Activated naive CD4-positive, alpha-beta T cell treated with anti-CD3 and anti-CD28 coated beads, Interleukin-2, amount 50 U/mL, for 24 hours (primary cell): ENCODE data around the gene PRR27.
"Not testable (repeated sequence)": the region's sequence is repeated elsewhere in the genome, so short reads cannot be mapped to it uniquely, and the experiment has no call there.

ENCODE experiments used
- H3K27ac Mint-ChIP-seq: one replicate; pipeline ENCODE4 v1.8.0; 2021; ENCODE audit warnings: mild to moderate bottlenecking, mixed read lengths
- H3K27me3 Mint-ChIP-seq: one replicate; pipeline ENCODE4 v1.8.0; 2021; ENCODE audit warnings: mixed read lengths
- H3K36me3 Mint-ChIP-seq: one replicate; pipeline ENCODE4 v1.8.0; 2021; ENCODE audit warnings: mixed read lengths
- H3K4me1 Mint-ChIP-seq: one replicate; pipeline ENCODE4 v1.8.0; 2021; ENCODE audit warnings: mixed read lengths
- H3K4me3 Mint-ChIP-seq: one replicate; pipeline ENCODE4 v1.8.0; 2021; ENCODE audit warnings: mild to moderate bottlenecking, mixed read lengths
- H3K9me3 Mint-ChIP-seq: one replicate; pipeline ENCODE4 v1.8.0; 2021; ENCODE audit warnings: mixed read lengths

PRR27 gene

DNA sequence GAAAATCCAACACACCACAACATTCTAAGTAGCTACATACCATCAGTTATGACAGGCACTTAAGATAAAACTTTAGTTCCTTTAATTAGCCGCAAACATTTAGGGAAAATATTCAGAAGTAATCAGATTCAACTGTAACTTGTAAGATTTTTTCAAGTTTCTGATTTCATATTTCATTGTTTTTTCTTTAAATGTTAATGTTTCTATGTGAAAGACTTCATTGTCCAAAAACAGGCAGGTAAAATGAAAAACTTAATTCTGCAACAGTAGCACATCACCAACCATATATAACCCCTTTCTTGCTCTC, 29.9 kb downstream of the PRR27 start:
- H3K4me1 Mint-ChIP-seq: no peaks in the 10 kb centered on the region
- peaks cover 2% of the 10 kb centered on the region for H3K27me3 Mint-ChIP-seq
- no peak overlapping the region for H3K4me3 Mint-ChIP-seq
- H3K36me3 Mint-ChIP-seq: no peaks in the 10 kb centered on the region
- H3K9me3 Mint-ChIP-seq: no peaks in the 10 kb centered on the region
- no peak overlapping the region for H3K27ac Mint-ChIP-seq

DNA sequence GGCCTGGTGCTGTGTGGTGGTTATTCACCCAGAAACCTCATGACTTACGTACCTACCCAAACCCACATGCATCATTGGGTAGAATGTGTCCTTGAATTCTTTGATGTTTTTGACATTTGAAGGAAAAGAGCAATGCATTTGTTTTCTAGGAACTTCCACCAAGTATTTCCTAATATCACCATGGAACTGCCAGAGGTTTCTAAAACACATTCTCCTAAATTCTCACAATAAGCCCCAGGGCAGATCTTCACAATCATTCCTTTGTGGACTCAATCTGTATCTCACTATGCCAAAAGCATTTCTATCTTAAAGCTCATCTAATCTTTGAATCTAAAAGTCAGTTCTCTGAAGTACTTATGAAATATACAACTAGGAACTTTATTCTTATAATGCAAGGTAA, 33.2 kb downstream of the PRR27 start:
- H3K27ac Mint-ChIP-seq: no peak overlapping the region
- H3K4me1 Mint-ChIP-seq: no peaks in the 10 kb centered on the region
- H3K36me3 Mint-ChIP-seq: no peaks in the 10 kb centered on the region
- peaks cover 2% of the 10 kb centered on the region for H3K27me3 Mint-ChIP-seq
- H3K9me3 Mint-ChIP-seq: no peaks in the 10 kb centered on the region
- no peak overlapping the region for H3K4me3 Mint-ChIP-seq

DNA sequence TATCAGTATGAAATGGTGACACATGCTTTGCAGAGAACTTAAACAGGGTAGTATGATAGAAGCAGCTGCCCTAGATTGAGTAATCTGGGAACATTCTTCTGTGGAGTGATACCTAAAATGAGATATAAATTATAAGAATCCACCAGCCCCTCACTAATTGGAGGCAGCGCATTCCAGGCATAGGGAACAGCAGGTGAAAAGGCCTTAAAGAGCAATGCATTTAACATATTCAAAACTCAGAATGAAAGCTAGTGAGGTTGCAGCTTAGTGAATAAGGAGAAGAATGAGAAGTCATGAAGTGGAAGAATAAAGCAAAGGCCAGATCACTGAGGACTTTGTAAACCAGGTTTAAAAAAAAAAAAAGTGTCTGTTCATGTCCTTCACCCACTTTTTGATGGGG, 36.5 kb downstream of the PRR27 start:
- no peak overlapping the region for H3K27ac Mint-ChIP-seq
- H3K27me3 Mint-ChIP-seq: peaks cover 2% of the 10 kb centered on the region
- H3K36me3 Mint-ChIP-seq: no peaks in the 10 kb centered on the region
- no peak overlapping the region for H3K4me3 Mint-ChIP-seq
- H3K4me1 Mint-ChIP-seq: no peaks in the 10 kb centered on the region
- no peaks in the 10 kb centered on the region for H3K9me3 Mint-ChIP-seq

DNA sequence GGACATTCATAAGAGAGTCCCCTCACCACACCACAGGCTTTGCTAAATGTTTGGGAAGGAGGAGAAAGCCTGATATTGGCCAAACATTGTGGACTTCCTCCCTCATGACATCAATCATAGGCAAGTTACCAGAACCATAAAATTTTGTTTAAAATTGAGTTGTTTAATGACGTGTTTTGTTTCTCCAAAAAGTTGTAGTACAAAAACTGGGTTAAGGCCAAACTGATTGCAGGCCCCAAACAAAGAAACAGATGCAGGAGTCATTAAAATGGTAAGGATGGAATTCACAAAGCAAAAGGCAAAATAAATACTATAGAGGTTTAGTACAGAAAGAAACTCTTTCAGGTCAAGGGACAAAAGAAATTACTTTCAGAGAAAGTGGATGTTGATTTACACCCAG, 37.6 kb downstream of the PRR27 start:
- Mint-ChIP-seq H3K27ac (no peak overlapping the region), H3K4me3 (no peak overlapping the region), H3K4me1 (no peaks in the 10 kb centered on the region), H3K36me3 (no peaks in the 10 kb centered on the region), H3K27me3 (peaks cover 2% of the 10 kb centered on the region), H3K9me3 (no peaks in the 10 kb centered on the region)

DNA sequence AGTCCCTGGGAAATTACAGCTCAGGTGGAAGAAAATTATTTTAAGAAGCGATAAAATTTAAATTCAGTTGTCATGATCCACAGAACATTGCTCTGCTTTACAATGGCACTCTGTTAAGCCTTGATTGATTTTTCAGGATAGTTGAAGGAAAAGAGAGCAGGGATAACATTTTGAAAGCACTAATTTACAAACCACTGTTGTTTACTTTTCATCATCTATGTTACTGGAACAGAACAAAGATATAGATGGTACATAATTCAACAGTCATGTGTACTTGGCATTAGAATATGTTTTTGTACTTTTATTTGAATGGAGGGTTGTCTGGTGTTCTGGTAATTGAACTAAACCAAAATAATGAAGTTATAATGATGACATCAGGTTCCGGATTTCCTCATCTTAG, 38.9 kb downstream of the PRR27 start:
- no peaks in the 10 kb centered on the region for H3K9me3 Mint-ChIP-seq
- no peak overlapping the region for H3K27ac Mint-ChIP-seq
- H3K27me3 Mint-ChIP-seq: no peaks in the 10 kb centered on the region
- H3K4me3 Mint-ChIP-seq: no peak overlapping the region
- no peaks in the 10 kb centered on the region for H3K4me1 Mint-ChIP-seq
- H3K36me3 Mint-ChIP-seq: no peaks in the 10 kb centered on the region

DNA sequence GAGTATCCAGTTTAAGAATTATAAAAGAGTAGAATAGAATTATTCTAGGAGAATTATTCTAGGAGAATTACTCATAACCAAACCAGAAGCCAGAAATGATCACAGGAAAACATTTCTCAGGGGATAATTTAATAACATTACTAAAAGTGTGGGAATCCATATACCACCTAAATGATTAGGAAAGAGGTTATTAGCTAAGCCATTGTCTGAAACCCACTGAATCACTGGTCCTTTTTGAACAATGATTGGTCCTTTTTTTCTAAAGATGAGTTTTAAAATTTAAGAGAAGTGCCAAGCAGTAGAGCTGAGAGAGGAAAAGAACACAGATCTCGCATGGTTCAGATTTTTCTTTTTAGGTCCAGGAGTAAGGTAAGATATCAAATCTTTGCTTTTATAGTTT, 41.4 kb downstream of the PRR27 start, which contains the start of gene ODAM:
Gene ODAM (plus strand): TSS at position 301 of the 400 bp plus-strand sequence. CDS start 819 bp downstream, outside the sequence.
- no peaks in the 10 kb centered on the region for H3K9me3 Mint-ChIP-seq
- no peak within 1 kb of the TSS for H3K4me3 Mint-ChIP-seq
- no peaks in the 10 kb centered on the region for H3K36me3 Mint-ChIP-seq
- H3K27ac Mint-ChIP-seq: no peak within 1 kb of the TSS
- no peaks in the 10 kb centered on the region for H3K4me1 Mint-ChIP-seq
- H3K27me3 Mint-ChIP-seq: no peaks in the 10 kb centered on the region

DNA sequence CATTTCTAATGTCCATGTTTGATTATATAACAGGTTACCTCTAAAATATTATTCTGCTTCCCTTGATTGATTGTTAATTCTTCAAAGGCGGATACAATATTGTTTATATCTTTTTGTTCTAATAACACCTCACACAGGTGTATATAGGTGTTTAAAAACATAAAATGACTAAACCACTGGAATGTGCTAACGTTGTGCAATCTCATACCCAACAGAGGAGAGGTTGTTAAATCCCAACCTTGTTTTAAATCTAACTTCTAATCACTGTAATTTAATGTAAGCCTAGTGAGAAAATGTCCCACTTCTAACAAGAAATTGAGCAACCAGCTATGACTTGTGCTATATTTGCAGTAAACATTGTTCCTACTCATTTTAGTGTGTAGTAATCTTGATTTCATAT, 42.8 kb downstream of the PRR27 start:
- Mint-ChIP-seq H3K4me1 (no peaks in the 10 kb centered on the region), H3K9me3 (no peaks in the 10 kb centered on the region), H3K27ac (no peak overlapping the region), H3K4me3 (no peak overlapping the region), H3K27me3 (no peaks in the 10 kb centered on the region), H3K36me3 (no peaks in the 10 kb centered on the region)

DNA sequence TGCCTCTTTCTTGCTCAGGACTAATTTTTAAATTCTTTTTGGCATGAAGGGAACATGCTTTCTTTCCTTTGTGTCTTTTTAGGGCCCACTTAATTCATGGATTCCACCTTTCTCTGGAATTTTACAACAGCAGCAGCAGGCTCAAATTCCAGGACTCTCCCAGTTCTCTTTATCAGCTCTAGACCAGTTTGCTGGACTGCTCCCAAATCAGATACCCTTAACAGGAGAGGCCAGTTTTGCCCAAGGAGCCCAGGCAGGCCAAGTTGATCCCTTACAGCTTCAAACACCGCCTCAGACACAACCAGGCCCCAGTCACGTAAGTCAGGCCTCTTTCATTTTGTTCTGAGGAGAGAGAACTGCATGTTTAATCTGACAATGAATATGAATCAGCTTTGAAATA, 43.8 kb downstream of the PRR27 start:
- Mint-ChIP-seq H3K27ac (no peak overlapping the region), H3K4me1 (no peaks in the 10 kb centered on the region), H3K36me3 (no peaks in the 10 kb centered on the region), H3K9me3 (no peaks in the 10 kb centered on the region), H3K4me3 (no peak overlapping the region), H3K27me3 (no peaks in the 10 kb centered on the region)

DNA sequence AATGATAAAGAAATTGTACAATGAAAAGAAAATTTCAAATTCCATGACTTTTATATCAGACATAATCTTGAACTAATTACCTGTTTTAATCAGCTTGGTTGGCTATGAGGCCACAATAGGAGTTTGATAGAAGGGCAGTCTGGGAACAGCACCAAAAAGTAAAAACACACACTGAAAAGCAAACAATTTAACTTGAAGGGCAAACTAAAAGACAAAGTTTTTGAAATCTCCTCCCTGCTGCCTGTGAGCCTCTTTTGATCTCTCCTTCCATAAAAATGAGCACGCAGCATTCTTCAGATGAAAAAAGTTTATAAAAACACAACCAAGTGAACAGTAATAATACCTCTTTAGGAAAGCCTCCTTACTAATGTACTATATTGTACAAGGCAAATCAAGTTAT, 49.6 kb downstream of the PRR27 start:
- H3K27me3 Mint-ChIP-seq: no peaks in the 10 kb centered on the region
- no peaks in the 10 kb centered on the region for H3K9me3 Mint-ChIP-seq
- no peaks in the 10 kb centered on the region for H3K4me1 Mint-ChIP-seq
- H3K4me3 Mint-ChIP-seq: no peak overlapping the region
- H3K27ac Mint-ChIP-seq: no peak overlapping the region
- H3K36me3 Mint-ChIP-seq: no peaks in the 10 kb centered on the region

DNA sequence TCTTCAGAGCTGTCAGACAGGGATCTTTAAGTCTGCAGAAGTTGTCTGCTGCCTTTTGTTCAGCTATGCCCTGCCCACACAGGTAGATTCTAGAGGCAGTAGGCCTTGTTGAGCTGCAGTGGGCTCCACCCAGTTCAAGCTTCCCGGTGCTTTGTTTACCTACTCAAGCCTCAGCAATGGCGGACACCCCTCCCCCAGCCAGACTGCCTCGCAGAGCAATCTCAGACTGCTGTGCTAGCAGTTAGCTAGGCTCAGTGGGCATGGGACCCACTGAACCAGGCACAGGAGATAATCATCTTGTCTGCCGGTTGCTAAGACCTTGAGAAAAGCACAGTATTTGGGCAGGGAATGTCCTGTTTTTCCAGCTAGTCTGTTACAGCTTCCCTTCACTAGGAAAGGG, 58.7 kb downstream of the PRR27 start:
- not testable (repeated sequence) for H3K27ac Mint-ChIP-seq, H3K4me1 Mint-ChIP-seq, H3K9me3 Mint-ChIP-seq, H3K36me3 Mint-ChIP-seq, H3K4me3 Mint-ChIP-seq, H3K27me3 Mint-ChIP-seq
